Thyroid gland (tissue), 4 donors: Measurements from ENCODE around the gene DISC1. TPM values are rescaled to one million over a fixed set of nuclear protein-coding genes. Genes with fewer than 3 reads are reported as not detected.

ENCODE experiments used
- DNase-seq, 2 donors: peaks; one replicate each; pipeline ENCODE4 v3.0.0-alpha.2; 2019
- H3K27ac ChIP-seq, 3 donors: fragments of 200-600 bp; sonication (generic); 1 replicate in 2 of 3; 2 replicates in 1 of 3; pipeline ENCODE4 v1.5.1; 2016 to 2019; ENCODE audit warnings: mild to moderate bottlenecking in 1 of 3, moderate library complexity in 1 of 3
- H3K27me3 ChIP-seq: fragments of 200-600 bp; sonication (generic); one replicate; pipeline ENCODE4 v1.5.1; 2019
- H3K36me3 ChIP-seq, 2 donors: fragments of 200-600 bp; sonication (generic); one replicate each; pipeline ENCODE4 v1.5.1; 2016 to 2019
- H3K4me1 ChIP-seq, 2 donors: fragments of 200-600 bp; sonication (generic); one replicate each; pipeline ENCODE4 v1.5.1; 2017 to 2019
- H3K4me3 ChIP-seq, 3 donors: fragments of 200-600 bp; sonication (generic); replicated peaks in 1 of 3; 1 replicate in 2 of 3; 2 replicates in 1 of 3; pipeline ENCODE4 v1.5.1; 2016; ENCODE audit warnings: mild to moderate bottlenecking in 1 of 3
- H3K9me3 ChIP-seq: fragments of 200-600 bp; sonication (generic); one replicate; pipeline ENCODE4 v1.5.1; 2017
- POLR2A ChIP-seq, 2 donors: fragments of 450-650 bp; IDR thresholded peaks; one replicate each; pipeline ENCODE4 v1.6.1; 2017; ENCODE audit warnings: antibody characterized with exemption in 2 of 2, mild to moderate bottlenecking in 2 of 2, moderate library complexity in 1 of 2
- WGBS, 2 donors: methylation state at CpG; one replicate each; pipeline ENCODE4 v1.1.5; 2017; 5-methylcytosine and 5-hydroxymethylcytosine counted together
- intact Hi-C: fragments of 100-400 bp; cut with DNase I; formaldehyde crosslinking; loops from one replicate; pipeline ENCODE4 v1.15.1; 2023
- total RNA-seq, 4 donors: library from RNA; depleted of rRNA; stranded (reverse); fragments of >200 nt; gene quantifications; one replicate each; pipeline ENCODE4 v1.2.3, GENCODE V29; 2016
- TF ChIP-seq, protein P1 (sequence below), 6 experiments: fragments of 200-600 bp in 3 of 6; fragments of 450-650 bp in 3 of 6; sonication (generic) in 3 of 6; IDR thresholded peaks; one replicate each; pipeline ENCODE4 v1.5.1; 2016 to 2019; ENCODE audit warnings: antibody characterized with exemption in 6 of 6, mild to moderate bottlenecking in 2 of 6, inconsistent platforms in 1 of 6, moderate library complexity in 1 of 6

DISC1 gene
- total RNA-seq, 4 donors from 2014 or later, result 6.9 to 17.7 (median 9.8) TPM

DNA sequence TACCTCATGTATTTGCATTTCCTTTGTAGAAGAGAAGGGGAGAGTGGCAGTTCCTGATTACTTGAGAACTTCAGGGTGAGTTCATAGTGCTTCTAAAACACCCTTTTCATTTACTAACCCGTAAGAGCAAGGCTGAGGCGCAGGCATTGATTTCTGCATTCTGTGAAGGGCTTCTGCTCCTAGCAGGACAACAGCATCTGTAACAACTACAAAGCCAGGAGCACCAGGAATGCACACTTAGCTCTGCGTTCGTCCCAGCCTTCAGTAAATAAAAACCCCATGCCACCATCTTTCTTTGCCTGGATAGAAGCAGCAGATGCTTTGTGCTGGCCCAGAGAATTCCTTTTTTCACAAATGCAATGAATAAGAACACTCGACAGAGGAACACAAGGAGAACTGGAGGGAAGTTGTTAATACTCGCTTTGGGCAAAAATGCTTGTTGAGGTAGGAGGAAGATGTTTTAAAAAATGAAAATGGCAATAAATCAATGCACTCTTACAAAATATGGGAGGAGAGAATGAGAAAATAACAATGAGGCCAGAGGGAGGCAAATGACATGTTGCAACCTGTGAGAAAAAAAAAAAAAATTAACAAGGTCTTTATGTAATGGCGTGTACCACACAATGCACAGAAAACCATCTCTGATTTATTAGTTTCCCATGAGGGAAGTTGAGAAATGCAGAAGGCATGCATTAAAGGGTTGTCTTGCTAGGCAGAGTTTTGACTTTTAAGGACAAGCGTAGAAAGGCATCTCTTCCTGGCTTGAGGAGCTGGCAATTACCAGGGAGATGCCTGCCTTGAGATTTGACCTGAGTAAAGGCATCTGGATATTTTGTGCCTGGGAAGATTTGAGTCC, 418.8 kb downstream of the DISC1 start:
- Histone ChIP-seq H3K27me3 (no peaks in the 10 kb centered on the region), H3K4me1 (peaks cover 0 to 13% of the 10 kb centered on the region in 2 donors), H3K9me3 (no peaks in the 10 kb centered on the region), H3K27ac (no peak overlapping the region), H3K36me3 (no peaks in the 10 kb centered on the region), H3K4me3 (no peak overlapping the region)
- DNase-seq, result no peak
- intact Hi-C loops, result no loop called here
- WGBS, 2 donors, result 89% methylated on average over 8 of the region's 8 CpGs
- TF ChIP-seq POLR2A (IDR thresholded peaks at IDR 0.05), result no peak
- TF ChIP-seq, protein P1, sequence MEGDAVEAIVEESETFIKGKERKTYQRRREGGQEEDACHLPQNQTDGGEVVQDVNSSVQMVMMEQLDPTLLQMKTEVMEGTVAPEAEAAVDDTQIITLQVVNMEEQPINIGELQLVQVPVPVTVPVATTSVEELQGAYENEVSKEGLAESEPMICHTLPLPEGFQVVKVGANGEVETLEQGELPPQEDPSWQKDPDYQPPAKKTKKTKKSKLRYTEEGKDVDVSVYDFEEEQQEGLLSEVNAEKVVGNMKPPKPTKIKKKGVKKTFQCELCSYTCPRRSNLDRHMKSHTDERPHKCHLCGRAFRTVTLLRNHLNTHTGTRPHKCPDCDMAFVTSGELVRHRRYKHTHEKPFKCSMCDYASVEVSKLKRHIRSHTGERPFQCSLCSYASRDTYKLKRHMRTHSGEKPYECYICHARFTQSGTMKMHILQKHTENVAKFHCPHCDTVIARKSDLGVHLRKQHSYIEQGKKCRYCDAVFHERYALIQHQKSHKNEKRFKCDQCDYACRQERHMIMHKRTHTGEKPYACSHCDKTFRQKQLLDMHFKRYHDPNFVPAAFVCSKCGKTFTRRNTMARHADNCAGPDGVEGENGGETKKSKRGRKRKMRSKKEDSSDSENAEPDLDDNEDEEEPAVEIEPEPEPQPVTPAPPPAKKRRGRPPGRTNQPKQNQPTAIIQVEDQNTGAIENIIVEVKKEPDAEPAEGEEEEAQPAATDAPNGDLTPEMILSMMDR (IDR thresholded peaks at IDR 0.05), result no peak

DNA sequence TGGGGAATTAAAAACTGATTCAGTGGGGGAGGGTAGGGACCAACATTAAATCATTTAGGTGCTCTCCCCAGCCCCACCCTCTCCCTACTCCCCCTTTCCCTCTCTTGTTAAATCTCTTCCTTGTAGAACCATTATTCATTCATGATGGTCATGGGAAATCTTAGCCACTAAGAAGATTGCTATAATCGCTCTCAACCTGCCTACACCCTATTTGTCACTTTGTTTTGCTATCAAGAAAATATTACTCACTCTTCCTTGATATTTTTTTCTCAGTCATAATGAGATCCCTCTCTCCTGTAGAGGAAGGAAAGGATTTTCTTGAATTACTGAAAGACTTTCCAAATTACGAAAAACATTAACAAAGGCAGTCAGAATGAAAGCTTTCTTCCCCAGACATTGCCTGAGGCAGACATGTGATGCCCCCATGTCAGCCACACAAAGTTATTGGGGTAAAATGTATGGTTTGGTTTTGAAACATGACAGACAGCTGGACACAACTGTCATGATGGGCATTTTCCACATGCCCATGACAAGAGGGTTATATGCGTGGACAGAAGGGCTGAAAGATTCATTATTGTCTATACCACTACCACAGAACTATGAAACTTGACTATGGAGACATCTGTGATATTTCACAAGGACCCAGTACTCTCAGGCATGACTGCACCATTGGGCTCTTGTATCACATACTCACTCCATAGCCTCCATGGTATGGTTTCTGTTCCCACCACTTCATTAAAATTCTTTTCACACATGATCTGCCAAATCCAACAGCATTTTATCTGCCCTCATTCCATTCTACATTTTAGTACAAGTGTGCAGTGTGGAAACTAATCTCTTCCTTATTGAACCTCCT, 420.1 kb downstream of the DISC1 start:
- Histone ChIP-seq H3K4me3 (no peak overlapping the region), H3K9me3 (no peaks in the 10 kb centered on the region), H3K27ac (no peak overlapping the region), H3K4me1 (peaks cover 0 to 13% of the 10 kb centered on the region in 2 donors), H3K27me3 (no peaks in the 10 kb centered on the region), H3K36me3 (no peaks in the 10 kb centered on the region)
- TF ChIP-seq, protein P1 (IDR thresholded peaks at IDR 0.05), result no peak
- TF ChIP-seq POLR2A (IDR thresholded peaks at IDR 0.05), result no peak
- no peak for DNase-seq
- intact Hi-C loops, result no loop called here
- 86 to 93% methylated on average over 3 of the region's 3 CpGs for WGBS, 2 donors

DNA sequence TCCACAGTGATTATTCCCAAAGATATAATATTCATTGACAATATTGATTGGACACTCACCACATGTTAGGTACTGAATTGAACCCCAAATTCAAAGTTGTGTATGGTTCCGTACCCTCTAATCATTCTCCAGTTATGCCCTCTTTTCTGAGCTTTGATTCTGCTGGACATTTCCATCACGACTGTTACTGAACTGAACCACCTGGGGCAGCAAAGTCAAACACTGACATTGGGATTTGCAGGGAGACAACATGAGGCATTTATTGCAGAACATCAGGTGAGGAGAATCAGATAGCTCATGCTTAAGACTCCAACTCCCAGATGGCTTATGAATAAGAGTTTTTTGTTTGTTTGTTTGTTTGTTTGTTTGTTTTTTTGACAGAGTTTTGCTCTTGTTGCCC, 420.9 kb downstream of the DISC1 start:
- no peak for DNase-seq
- peaks cover 0 to 13% of the 10 kb centered on the region in 2 donors for H3K4me1 ChIP-seq
- no peaks in the 10 kb centered on the region for H3K9me3 ChIP-seq
- no peak overlapping the region for H3K27ac ChIP-seq
- no peaks in the 10 kb centered on the region for H3K27me3 ChIP-seq
- no peak overlapping the region for H3K4me3 ChIP-seq
- no peaks in the 10 kb centered on the region for H3K36me3 ChIP-seq
- intact Hi-C loops, result no loop called here
- no peak for TF ChIP-seq POLR2A (IDR thresholded peaks at IDR 0.05)
- TF ChIP-seq, protein P1 (IDR thresholded peaks at IDR 0.05), result peak in 1 of 6 experiments; percentile 17
- 92 to 97% methylated on average over 2 of the region's 2 CpGs for WGBS, 2 donors

DNA sequence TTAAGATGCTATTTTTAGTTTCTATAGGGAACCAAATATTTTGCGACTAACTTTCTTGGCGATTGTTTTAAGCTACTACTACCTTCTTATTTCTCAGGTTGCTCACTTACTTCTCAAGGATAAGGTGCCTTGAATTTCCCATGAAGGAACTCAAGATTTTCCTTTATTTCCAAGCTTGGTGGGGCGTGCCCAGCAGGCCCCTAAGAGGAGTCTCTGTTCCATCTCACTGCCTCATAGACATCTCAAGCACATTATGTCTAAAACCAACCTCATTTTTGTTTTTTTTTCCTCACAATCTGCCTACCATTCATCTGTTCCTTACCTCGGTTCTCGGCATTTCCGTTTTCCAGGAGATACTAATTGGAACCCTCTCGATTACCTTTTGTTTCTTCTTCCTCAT, 421.9 kb downstream of the DISC1 start:
- peaks cover 0 to 13% of the 10 kb centered on the region in 2 donors for H3K4me1 ChIP-seq
- 39 to 49% methylated on average over 7 of the region's 7 CpGs for WGBS, 2 donors
- TF ChIP-seq POLR2A (IDR thresholded peaks at IDR 0.05), result no peak
- TF ChIP-seq, protein P1 (IDR thresholded peaks at IDR 0.05), result no peak

More for the DNA sequence above, 421.9 kb downstream of the DISC1 start:
- peak overlapping the region in 2 of 3 donors; percentile 28 to 36 for H3K27ac ChIP-seq
- DNase-seq, result peak; percentile 62 to 63
- no peaks in the 10 kb centered on the region for H3K27me3 ChIP-seq
- no peaks in the 10 kb centered on the region for H3K9me3 ChIP-seq
- intact Hi-C loops, result no loop called here
- H3K36me3 ChIP-seq, result no peaks in the 10 kb centered on the region
- H3K4me3 ChIP-seq, result no peak overlapping the region
